ENCODE data around the gene CCDC167.

Gene CCDC167

GRCh38 chr6:37530297-37530696, 30.6 kb upstream of the CCDC167 start:
- no peak for DNase-seq (ENCODE audit: low spot score)

GRCh38 chr6:37528541-37528940, 28.8 kb upstream of the CCDC167 start:
- DNase-seq (ENCODE audit: low spot score), result no peak

- peak; percentile 20 for DNase-seq (ENCODE audit: low spot score)
Observed at GRCh38 chr6:37525460-37526357, 26.0 kb upstream of the CCDC167 start.

GRCh38 chr6:37524970-37525318, 25.3 kb upstream of the CCDC167 start:
- no peak for DNase-seq (ENCODE audit: low spot score)

- no peak for DNase-seq (ENCODE audit: low spot score)
Observed at GRCh38 chr6:37524025-37524969, 24.6 kb upstream of the CCDC167 start.

- DNase-seq (ENCODE audit: low spot score), result no peak
Observed at GRCh38 chr6:37523412-37523811, 23.7 kb upstream of the CCDC167 start.

- no peak for DNase-seq (ENCODE audit: low spot score)
Observed at GRCh38 chr6:37522836-37523235, 23.1 kb upstream of the CCDC167 start.

- DNase-seq (ENCODE audit: low spot score), result no peak
Observed at GRCh38 chr6:37521674-37522073, 22.0 kb upstream of the CCDC167 start.

GRCh38 chr6:37520926-37521325, 21.2 kb upstream of the CCDC167 start:
- DNase-seq (ENCODE audit: low spot score), result no peak

GRCh38 chr6:37519461-37519860, 19.8 kb upstream of the CCDC167 start:
- no peak for DNase-seq (ENCODE audit: low spot score)

GRCh38 chr6:37518116-37518515, 18.4 kb upstream of the CCDC167 start:
- no peak for DNase-seq (ENCODE audit: low spot score)

GRCh38 chr6:37517411-37517812, 17.7 kb upstream of the CCDC167 start:
- DNase-seq (ENCODE audit: low spot score), result no peak

GRCh38 chr6:37516920-37517405, 17.3 kb upstream of the CCDC167 start:
- DNase-seq (ENCODE audit: low spot score), result no peak

- DNase-seq (ENCODE audit: low spot score), result no peak
Observed at GRCh38 chr6:37516076-37516919, 16.6 kb upstream of the CCDC167 start.

GRCh38 chr6:37515712-37516075, 16.0 kb upstream of the CCDC167 start:
- DNase-seq (ENCODE audit: low spot score), result no peak

- no peak for DNase-seq (ENCODE audit: low spot score)
Observed at GRCh38 chr6:37514837-37515236, 15.1 kb upstream of the CCDC167 start.

- peak; percentile 64 for DNase-seq (ENCODE audit: low spot score)
Observed at GRCh38 chr6:37514321-37514771, 14.7 kb upstream of the CCDC167 start.

- DNase-seq (ENCODE audit: low spot score), result no peak
Observed at GRCh38 chr6:37513576-37513975, 13.9 kb upstream of the CCDC167 start.

GRCh38 chr6:37513155-37513554, 13.5 kb upstream of the CCDC167 start:
- no peak for DNase-seq (ENCODE audit: low spot score)

- no peak for DNase-seq (ENCODE audit: low spot score)
Observed at GRCh38 chr6:37512400-37513011, 12.8 kb upstream of the CCDC167 start.

GRCh38 chr6:37511910-37512399, 12.3 kb upstream of the CCDC167 start:
- no peak for DNase-seq (ENCODE audit: low spot score)

Measured in RKO (cell line).